ENCODE results near the gene WWTR1. TPM values are rescaled to one million over a fixed set of nuclear protein-coding genes. Genes with fewer than 3 reads are reported as not detected.

Gene WWTR1
- polyA plus RNA-seq, 2 of the 4 experiments (the other 2 are of a cell fraction), result 99.7 to 164 TPM

DNA sequence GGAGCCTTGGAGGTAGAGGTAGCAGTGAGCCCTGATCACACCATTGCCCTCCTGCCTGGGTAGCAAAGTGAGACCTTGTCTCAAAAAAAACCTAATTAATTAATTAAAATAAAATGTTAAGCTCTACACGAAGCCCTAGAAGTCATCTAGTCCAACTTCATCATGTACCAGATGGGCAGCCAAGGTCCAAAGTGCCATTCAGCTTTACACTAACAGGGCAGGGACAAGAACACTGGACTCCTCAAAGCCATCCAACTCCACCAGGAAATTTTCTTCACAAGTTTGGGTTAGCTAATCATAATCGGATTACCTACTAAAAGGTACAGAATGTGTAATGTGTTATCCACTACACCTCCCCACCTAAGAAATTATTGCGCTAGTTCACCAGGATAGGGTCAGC lies 48.8 kb downstream of the WWTR1 start:
- CTCF ChIA-PET, result interaction anchor here (1.0 to 3.1 kb wide), 7 partner anchors 11 to 162 kb away, joined by 3 to 10 read pairs (median 4); partner anchors contain the start of gene WWTR1

DNA sequence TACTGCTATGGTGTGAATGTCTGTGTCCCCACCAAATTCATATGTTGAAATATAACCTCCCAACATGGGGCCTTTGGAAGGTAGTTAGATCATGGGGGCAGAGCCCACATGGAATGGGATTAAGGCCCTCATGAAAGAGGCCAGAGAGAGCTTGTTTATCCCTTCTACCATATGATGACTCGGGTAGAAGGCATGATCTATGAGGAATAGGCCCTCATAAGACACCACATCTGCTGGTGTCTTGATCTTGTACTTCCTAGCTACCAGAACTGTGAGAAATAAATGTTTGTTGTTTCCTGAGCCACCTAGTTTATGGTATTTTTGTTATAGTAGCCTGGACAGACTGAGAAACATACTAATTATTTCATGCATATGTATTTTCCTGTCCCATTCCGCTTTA lies 51.9 kb downstream of the WWTR1 start:
- Histone ChIP-seq H3K9me3 (no peaks in the 10 kb centered on the region), H3K27ac (peak overlapping the region; percentile 84 to 89), H3K4me1 (peaks cover 100% of the 10 kb centered on the region), H3K4me2 (peak overlapping the region; percentile 77), H3K4me3 (no peak overlapping the region)
- no peak for TF ChIP-seq MYC (IDR thresholded peaks at IDR 0.05; ENCODE audit: borderline replicate concordance, low read length)
- TF ChIP-seq, protein P1, sequence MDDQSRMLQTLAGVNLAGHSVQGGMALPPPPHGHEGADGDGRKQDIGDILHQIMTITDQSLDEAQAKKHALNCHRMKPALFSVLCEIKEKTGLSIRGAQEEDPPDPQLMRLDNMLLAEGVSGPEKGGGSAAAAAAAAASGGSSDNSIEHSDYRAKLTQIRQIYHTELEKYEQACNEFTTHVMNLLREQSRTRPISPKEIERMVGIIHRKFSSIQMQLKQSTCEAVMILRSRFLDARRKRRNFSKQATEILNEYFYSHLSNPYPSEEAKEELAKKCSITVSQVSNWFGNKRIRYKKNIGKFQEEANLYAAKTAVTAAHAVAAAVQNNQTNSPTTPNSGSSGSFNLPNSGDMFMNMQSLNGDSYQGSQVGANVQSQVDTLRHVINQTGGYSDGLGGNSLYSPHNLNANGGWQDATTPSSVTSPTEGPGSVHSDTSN (IDR thresholded peaks at IDR 0.05), result no peak
- no peak for TF ChIP-seq HOXA7 (CRISPR knock-in tag; IDR thresholded peaks at IDR 0.05)
- TF ChIP-seq KDM1A (IDR thresholded peaks at IDR 0.05; ENCODE audit: low read depth), result no peak
- TF ChIP-seq MAFK (IDR thresholded peaks at IDR 0.05; ENCODE audit: partially characterized antibody), result peak; percentile 14
- TF ChIP-seq ESRRA (IDR thresholded peaks at IDR 0.05; ENCODE audit: borderline replicate concordance, low read length), result no peak
- TF ChIP-seq FOXS1 (CRISPR knock-in tag; IDR thresholded peaks at IDR 0.05), result 0 out of 2 replicates have a peak, but pooled peaks have one; percentile 24
- TF ChIP-seq, protein P2, sequence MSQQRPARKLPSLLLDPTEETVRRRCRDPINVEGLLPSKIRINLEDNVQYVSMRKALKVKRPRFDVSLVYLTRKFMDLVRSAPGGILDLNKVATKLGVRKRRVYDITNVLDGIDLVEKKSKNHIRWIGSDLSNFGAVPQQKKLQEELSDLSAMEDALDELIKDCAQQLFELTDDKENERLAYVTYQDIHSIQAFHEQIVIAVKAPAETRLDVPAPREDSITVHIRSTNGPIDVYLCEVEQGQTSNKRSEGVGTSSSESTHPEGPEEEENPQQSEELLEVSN (IDR thresholded peaks at IDR 0.05; ENCODE audit: borderline replicate concordance, low read depth), result no peak
- CTCF ChIA-PET, result interaction anchor here (0.6 to 2.3 kb wide), 9 partner anchors 8 to 111 kb away, joined by 3 to 6 read pairs (median 4); no protein-coding TSS in a partner anchor
- DNase-seq (ENCODE audit: low read depth in 1 of 2, low spot score in 1 of 2), result peak in 1 of 2 experiments; percentile 42
- FAIRE-seq, result no peak
- peak in 1 of 2 experiments; percentile 30; a peak in 3 of 6 replicates for ATAC-seq
- WGBS (ENCODE audit: missing lambda C conversion rate), result 68% methylated on average over 2 of the region's 2 CpGs
- POLR2A ChIA-PET, result interaction anchor here (1.7 kb wide), 1 partner anchor 30 kb away, joined by 6 read pairs; no protein-coding TSS in a partner anchor

More for the DNA sequence above, 48.8 kb downstream of the WWTR1 start:
- no peak for DNase-seq (ENCODE audit: low read depth in 1 of 2, low spot score in 1 of 2)
- POLR2A ChIA-PET, result interaction anchor here (1.2 to 1.7 kb wide), 2 partner anchors 33 to 49 kb away, joined by 4 read pairs; partner anchors contain the start of gene WWTR1
- peak overlapping the region; percentile 77 for H3K4me2 ChIP-seq
- no peak overlapping the region for H3K4me3 ChIP-seq
- WGBS (ENCODE audit: missing lambda C conversion rate), result 79% methylated on average over 3 of the region's 3 CpGs
- TF ChIP-seq FOSL2 (IDR thresholded peaks at IDR 0.05) (no peak), FOSL2 (CRISPR knock-in tag; IDR thresholded peaks at IDR 0.05) (no peak), MAFK (IDR thresholded peaks at IDR 0.05; ENCODE audit: partially characterized antibody) (no peak), PHF8 (IDR thresholded peaks at IDR 0.05; ENCODE audit: borderline replicate concordance, low read depth) (no peak), CBX2 (IDR thresholded peaks at IDR 0.05; ENCODE audit: borderline replicate concordance, low read depth) (no peak), NFE2L2 (conservative IDR thresholded peaks at IDR 0.05; ENCODE audit: low read length) (no peak), JUNB (IDR thresholded peaks at IDR 0.05) (no peak), TP53 (CRISPR knock-in tag; IDR thresholded peaks at IDR 0.05) (no peak), MAZ (IDR thresholded peaks at IDR 0.05; ENCODE audit: borderline replicate concordance, low read depth, low read length) (no peak), CEBPB (IDR thresholded peaks at IDR 0.05) (no peak), TFCP2L1 (CRISPR knock-in tag; IDR thresholded peaks at IDR 0.05) (no peak)
- TF ChIP-seq, protein P3, sequence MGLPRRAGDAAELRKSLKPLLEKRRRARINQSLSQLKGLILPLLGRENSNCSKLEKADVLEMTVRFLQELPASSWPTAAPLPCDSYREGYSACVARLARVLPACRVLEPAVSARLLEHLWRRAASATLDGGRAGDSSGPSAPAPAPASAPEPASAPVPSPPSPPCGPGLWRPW (IDR thresholded peaks at IDR 0.05), result no peak
- TF ChIP-seq, protein P1 (IDR thresholded peaks at IDR 0.05), result no peak
- peak overlapping the region; percentile 84 to 89 for H3K27ac ChIP-seq
- no peak for FAIRE-seq
- H3K4me1 ChIP-seq, result peaks cover 99% of the 10 kb centered on the region
- no peaks in the 10 kb centered on the region for H3K9me3 ChIP-seq
- no peak for ATAC-seq
